HEK293 (cell line): Measurements from ENCODE around the gene RNF151.

Experiments
- HOXD13 ChIP-seq: sonication (generic); formaldehyde crosslinking; IDR thresholded peaks from 2 replicates; pipeline ENCODE4 v1.8.0; 2022; ENCODE audit warnings: missing genetic modification reagents, borderline replicate concordance
- KLF1 ChIP-seq: fragments of 450-650 bp; formaldehyde crosslinking; IDR thresholded peaks from 2 replicates; pipeline ENCODE4 v1.5.1; 2016; ENCODE audit warnings: missing biosample characterization, missing genetic modification characterization
- KLF10 ChIP-seq: fragments of 450-650 bp; IDR thresholded peaks from 2 replicates; pipeline ENCODE4 v1.5.1; 2018; ENCODE audit warnings: missing biosample characterization, mild to moderate bottlenecking, missing genetic modification characterization
- MZF1 ChIP-seq: fragments of 450-650 bp; formaldehyde crosslinking; IDR thresholded peaks from 2 replicates; pipeline ENCODE4 v1.5.1; 2017; ENCODE audit warnings: missing biosample characterization, missing genetic modification characterization, borderline replicate concordance
- ZNF274 ChIP-seq, 2 experiments: fragments of 200-500 bp in 1 of 2; fragments of 450-650 bp in 1 of 2; sonication (Bioruptor generic) in 1 of 2; formaldehyde crosslinking in 1 of 2; IDR thresholded peaks; 2 replicates each; pipeline versions ENCODE4 v1.5.1 to v1.6.1; 2014 to 2016; ENCODE audit warnings: borderline replicate concordance in 1 of 2, inconsistent platforms in 1 of 2, low read length in 1 of 2, missing biosample characterization in 1 of 2, missing genetic modification characterization in 1 of 2
- ZNF324 ChIP-seq: fragments of 450-650 bp; formaldehyde crosslinking; IDR thresholded peaks from 2 replicates; pipeline ENCODE4 v1.5.1; 2016; ENCODE audit warnings: missing biosample characterization, missing genetic modification characterization
- ZNF701 ChIP-seq: fragments of 450-650 bp; formaldehyde crosslinking; IDR thresholded peaks from 2 replicates; pipeline ENCODE4 v1.5.1; 2016; ENCODE audit warnings: missing biosample characterization, missing genetic modification characterization
- TF ChIP-seq, protein P1 (sequence below): fragments of 450-650 bp; formaldehyde crosslinking; IDR thresholded peaks from 2 replicates; pipeline ENCODE4 v1.5.1; 2016; ENCODE audit warnings: missing biosample characterization, missing genetic modification characterization
- TF ChIP-seq, protein P2 (sequence below): fragments of 450-650 bp; formaldehyde crosslinking; IDR thresholded peaks from 2 replicates; pipeline ENCODE4 v1.5.1; 2016; ENCODE audit warnings: missing biosample characterization, missing genetic modification characterization
- TF ChIP-seq, protein P3 (sequence below): fragments of 450-650 bp; formaldehyde crosslinking; IDR thresholded peaks from 2 replicates; pipeline ENCODE4 v1.5.1; 2016; ENCODE audit warnings: missing biosample characterization, missing genetic modification characterization
- TF ChIP-seq, protein P4 (sequence below): fragments of 450-650 bp; formaldehyde crosslinking; optimal IDR thresholded peaks from 2 replicates; pipeline ENCODE3; 2016; ENCODE audit warnings: missing biosample characterization, mild to moderate bottlenecking, missing genetic modification characterization
- TF ChIP-seq, protein P5 (sequence below): fragments of 450-650 bp; formaldehyde crosslinking; IDR thresholded peaks from 2 replicates; pipeline ENCODE4; 2016; ENCODE audit warnings: missing biosample characterization, missing genetic modification characterization
- TF ChIP-seq, protein P6 (sequence below): fragments of 450-650 bp; formaldehyde crosslinking; IDR thresholded peaks from 2 replicates; pipeline ENCODE4 v1.5.1; 2016; ENCODE audit warnings: missing biosample characterization, missing genetic modification characterization
- TF ChIP-seq, protein P7 (sequence below): fragments of 450-650 bp; formaldehyde crosslinking; IDR thresholded peaks from 2 replicates; pipeline ENCODE4 v1.5.1; 2016; ENCODE audit warnings: missing biosample characterization, missing genetic modification characterization

DNA sequence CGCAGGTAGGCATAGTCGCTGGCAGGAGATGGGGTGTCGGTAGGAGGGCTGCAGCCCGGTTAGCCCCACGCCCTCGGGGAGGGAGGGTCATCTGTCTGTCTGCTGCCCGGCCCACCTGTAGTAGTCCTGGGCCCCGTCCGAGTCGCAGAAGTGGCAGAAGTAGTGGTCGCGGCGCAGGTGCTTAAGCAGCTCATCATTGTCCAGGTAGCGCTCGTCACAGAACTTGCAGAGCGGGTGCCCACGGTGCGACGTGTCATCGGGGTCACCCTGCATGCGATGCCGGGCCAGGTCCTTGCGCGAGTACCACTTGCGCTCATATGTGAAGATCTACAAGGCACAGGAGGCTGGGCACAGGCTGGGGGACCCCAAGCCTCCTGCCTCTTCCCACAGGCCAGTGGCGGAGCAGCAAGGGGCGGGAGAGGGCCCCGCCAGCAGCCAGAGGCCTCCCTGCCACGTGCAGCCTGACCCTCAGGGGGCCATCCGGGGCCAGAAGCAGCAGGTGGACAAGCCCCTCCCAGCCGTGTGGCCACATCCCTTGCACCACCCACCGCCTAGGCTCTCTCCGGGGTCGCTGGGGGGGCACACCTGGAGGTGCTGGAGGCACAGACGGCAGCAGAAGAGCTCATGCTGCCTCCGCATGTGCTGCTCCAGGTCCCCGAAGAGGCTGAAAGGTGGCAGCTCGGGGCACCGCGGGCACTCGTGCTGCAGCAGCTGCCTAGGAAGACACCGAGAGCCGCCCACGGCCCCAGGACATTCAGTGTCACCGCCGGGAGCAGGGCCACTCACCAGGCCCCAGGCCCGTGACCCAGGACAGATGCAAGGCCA is 36.0 kb downstream of the RNF151 start:
- no peak for TF ChIP-seq KLF10 (tag by site-specific recombination)
- TF ChIP-seq, protein P1, sequence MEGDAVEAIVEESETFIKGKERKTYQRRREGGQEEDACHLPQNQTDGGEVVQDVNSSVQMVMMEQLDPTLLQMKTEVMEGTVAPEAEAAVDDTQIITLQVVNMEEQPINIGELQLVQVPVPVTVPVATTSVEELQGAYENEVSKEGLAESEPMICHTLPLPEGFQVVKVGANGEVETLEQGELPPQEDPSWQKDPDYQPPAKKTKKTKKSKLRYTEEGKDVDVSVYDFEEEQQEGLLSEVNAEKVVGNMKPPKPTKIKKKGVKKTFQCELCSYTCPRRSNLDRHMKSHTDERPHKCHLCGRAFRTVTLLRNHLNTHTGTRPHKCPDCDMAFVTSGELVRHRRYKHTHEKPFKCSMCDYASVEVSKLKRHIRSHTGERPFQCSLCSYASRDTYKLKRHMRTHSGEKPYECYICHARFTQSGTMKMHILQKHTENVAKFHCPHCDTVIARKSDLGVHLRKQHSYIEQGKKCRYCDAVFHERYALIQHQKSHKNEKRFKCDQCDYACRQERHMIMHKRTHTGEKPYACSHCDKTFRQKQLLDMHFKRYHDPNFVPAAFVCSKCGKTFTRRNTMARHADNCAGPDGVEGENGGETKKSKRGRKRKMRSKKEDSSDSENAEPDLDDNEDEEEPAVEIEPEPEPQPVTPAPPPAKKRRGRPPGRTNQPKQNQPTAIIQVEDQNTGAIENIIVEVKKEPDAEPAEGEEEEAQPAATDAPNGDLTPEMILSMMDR (tag by site-specific recombination), result no peak
- TF ChIP-seq, protein P2, sequence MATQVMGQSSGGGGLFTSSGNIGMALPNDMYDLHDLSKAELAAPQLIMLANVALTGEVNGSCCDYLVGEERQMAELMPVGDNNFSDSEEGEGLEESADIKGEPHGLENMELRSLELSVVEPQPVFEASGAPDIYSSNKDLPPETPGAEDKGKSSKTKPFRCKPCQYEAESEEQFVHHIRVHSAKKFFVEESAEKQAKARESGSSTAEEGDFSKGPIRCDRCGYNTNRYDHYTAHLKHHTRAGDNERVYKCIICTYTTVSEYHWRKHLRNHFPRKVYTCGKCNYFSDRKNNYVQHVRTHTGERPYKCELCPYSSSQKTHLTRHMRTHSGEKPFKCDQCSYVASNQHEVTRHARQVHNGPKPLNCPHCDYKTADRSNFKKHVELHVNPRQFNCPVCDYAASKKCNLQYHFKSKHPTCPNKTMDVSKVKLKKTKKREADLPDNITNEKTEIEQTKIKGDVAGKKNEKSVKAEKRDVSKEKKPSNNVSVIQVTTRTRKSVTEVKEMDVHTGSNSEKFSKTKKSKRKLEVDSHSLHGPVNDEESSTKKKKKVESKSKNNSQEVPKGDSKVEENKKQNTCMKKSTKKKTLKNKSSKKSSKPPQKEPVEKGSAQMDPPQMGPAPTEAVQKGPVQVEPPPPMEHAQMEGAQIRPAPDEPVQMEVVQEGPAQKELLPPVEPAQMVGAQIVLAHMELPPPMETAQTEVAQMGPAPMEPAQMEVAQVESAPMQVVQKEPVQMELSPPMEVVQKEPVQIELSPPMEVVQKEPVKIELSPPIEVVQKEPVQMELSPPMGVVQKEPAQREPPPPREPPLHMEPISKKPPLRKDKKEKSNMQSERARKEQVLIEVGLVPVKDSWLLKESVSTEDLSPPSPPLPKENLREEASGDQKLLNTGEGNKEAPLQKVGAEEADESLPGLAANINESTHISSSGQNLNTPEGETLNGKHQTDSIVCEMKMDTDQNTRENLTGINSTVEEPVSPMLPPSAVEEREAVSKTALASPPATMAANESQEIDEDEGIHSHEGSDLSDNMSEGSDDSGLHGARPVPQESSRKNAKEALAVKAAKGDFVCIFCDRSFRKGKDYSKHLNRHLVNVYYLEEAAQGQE (tag by site-specific recombination), result no peak
- TF ChIP-seq ZNF701 (tag by site-specific recombination), result no peak
- no peak for TF ChIP-seq HOXD13 (CRISPR knock-in tag)
- TF ChIP-seq, protein P3, sequence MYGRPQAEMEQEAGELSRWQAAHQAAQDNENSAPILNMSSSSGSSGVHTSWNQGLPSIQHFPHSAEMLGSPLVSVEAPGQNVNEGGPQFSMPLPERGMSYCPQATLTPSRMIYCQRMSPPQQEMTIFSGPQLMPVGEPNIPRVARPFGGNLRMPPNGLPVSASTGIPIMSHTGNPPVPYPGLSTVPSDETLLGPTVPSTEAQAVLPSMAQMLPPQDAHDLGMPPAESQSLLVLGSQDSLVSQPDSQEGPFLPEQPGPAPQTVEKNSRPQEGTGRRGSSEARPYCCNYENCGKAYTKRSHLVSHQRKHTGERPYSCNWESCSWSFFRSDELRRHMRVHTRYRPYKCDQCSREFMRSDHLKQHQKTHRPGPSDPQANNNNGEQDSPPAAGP, result no peak
- TF ChIP-seq ZNF274 (IDR thresholded peaks at IDR 0.05; ENCODE audit: low read length), result no peak
- no peak for TF ChIP-seq ZNF274 (tag by site-specific recombination; IDR thresholded peaks at IDR 0.05; ENCODE audit: borderline replicate concordance)
- TF ChIP-seq, protein P4, sequence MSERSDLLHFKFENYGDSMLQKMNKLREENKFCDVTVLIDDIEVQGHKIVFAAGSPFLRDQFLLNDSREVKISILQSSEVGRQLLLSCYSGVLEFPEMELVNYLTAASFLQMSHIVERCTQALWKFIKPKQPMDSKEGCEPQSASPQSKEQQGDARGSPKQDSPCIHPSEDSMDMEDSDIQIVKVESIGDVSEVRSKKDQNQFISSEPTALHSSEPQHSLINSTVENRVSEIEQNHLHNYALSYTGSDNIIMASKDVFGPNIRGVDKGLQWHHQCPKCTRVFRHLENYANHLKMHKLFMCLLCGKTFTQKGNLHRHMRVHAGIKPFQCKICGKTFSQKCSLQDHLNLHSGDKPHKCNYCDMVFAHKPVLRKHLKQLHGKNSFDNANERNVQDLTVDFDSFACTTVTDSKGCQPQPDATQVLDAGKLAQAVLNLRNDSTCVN, result no peak
- TF ChIP-seq KLF1 (tag by site-specific recombination), result no peak
- TF ChIP-seq, protein P5, sequence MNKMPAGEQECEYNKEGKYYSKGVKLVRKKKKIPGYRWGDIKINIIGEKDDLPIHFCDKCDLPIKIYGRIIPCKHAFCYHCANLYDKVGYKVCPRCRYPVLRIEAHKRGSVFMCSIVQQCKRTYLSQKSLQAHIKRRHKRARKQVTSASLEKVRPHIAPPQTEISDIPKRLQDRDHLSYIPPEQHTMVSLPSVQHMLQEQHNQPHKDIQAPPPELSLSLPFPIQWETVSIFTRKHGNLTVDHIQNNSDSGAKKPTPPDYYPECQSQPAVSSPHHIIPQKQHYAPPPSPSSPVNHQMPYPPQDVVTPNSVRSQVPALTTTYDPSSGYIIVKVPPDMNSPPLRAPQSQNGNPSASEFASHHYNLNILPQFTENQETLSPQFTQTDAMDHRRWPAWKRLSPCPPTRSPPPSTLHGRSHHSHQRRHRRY (tag by site-specific recombination), result no peak
- TF ChIP-seq, protein P6, sequence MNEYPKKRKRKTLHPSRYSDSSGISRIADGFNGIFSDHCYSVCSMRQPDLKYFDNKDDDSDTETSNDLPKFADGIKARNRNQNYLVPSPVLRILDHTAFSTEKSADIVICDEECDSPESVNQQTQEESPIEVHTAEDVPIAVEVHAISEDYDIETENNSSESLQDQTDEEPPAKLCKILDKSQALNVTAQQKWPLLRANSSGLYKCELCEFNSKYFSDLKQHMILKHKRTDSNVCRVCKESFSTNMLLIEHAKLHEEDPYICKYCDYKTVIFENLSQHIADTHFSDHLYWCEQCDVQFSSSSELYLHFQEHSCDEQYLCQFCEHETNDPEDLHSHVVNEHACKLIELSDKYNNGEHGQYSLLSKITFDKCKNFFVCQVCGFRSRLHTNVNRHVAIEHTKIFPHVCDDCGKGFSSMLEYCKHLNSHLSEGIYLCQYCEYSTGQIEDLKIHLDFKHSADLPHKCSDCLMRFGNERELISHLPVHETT (tag by site-specific recombination), result no peak
- no peak for TF ChIP-seq MZF1
- no peak for TF ChIP-seq ZNF324 (tag by site-specific recombination)
- TF ChIP-seq, protein P7, sequence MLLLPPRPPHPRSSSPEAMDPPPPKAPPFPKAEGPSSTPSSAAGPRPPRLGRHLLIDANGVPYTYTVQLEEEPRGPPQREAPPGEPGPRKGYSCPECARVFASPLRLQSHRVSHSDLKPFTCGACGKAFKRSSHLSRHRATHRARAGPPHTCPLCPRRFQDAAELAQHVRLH (tag by site-specific recombination), result no peak
